Activated T-cell treated with anti-CD3 and anti-CD28 coated beads, Interleukin-2, amount 50 U/mL, for 4 hours (primary cell): ENCODE results near the gene ST3GAL3. TPM values are rescaled to one million over a fixed set of nuclear protein-coding genes. Genes with fewer than 3 reads are reported as not detected.

Experiments used
- ATAC-seq, 2 donors: fragments of 200-7000 bp; cut with Tn5 transposase; one replicate each; pipeline ENCODE4 v1.10.0; 2021
- DNase-seq: peaks from one replicate; pipeline ENCODE4 v3.0.0-alpha.2; 2020
- H3K27me3 Mint-ChIP-seq: one replicate; pipeline ENCODE4 v1.8.0; 2021; ENCODE audit warnings: low read depth, mixed read lengths
- H3K36me3 Mint-ChIP-seq: one replicate; pipeline ENCODE4 v1.8.0; 2022; ENCODE audit warnings: mixed read lengths; ENCODE audit not compliant: insufficient read depth
- H3K4me1 Mint-ChIP-seq: one replicate; pipeline ENCODE4 v1.8.0; 2021; ENCODE audit warnings: low read depth, mixed read lengths
- H3K4me3 Mint-ChIP-seq: one replicate; pipeline ENCODE4 v1.8.0; 2021; ENCODE audit warnings: mild to moderate bottlenecking, moderate library complexity, mixed read lengths
- H3K9me3 Mint-ChIP-seq: one replicate; pipeline ENCODE4 v1.8.0; 2021; ENCODE audit warnings: mixed read lengths
- total RNA-seq, 3 donors: library from RNA; stranded (reverse); gene quantifications; one replicate each; pipeline ENCODE4 v1.2.1, GENCODE V29; 2021

Gene ST3GAL3
- total RNA-seq, 3 donors from 2014 or later: 5.7 to 6.6 (median 6.3) TPM

DNA sequence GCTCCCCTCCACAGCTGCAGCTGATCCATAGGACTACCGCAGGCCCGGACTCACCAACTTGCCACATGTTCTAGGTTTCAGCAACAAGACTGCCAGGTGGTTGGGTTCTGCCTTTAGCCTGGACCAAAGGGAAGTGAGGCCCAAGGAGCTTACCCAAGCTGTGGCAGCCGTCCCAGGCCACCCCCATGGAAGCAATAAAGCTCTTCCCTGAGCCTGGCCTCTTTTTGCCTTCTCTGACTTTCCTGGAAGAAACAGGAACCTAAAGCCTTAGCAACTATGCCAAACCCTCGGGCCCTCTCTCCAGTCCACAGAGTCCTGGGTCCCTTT is 223.6 kb downstream of the ST3GAL3 start:
- no peaks in the 10 kb centered on the region for H3K9me3 Mint-ChIP-seq
- no peak overlapping the region for H3K4me3 Mint-ChIP-seq
- ATAC-seq: no peak
- peaks cover 30% of the 10 kb centered on the region for H3K27me3 Mint-ChIP-seq
- H3K4me1 Mint-ChIP-seq: peaks cover 10% of the 10 kb centered on the region
- peaks cover 2% of the 10 kb centered on the region for H3K36me3 Mint-ChIP-seq
- no peak for DNase-seq

DNA sequence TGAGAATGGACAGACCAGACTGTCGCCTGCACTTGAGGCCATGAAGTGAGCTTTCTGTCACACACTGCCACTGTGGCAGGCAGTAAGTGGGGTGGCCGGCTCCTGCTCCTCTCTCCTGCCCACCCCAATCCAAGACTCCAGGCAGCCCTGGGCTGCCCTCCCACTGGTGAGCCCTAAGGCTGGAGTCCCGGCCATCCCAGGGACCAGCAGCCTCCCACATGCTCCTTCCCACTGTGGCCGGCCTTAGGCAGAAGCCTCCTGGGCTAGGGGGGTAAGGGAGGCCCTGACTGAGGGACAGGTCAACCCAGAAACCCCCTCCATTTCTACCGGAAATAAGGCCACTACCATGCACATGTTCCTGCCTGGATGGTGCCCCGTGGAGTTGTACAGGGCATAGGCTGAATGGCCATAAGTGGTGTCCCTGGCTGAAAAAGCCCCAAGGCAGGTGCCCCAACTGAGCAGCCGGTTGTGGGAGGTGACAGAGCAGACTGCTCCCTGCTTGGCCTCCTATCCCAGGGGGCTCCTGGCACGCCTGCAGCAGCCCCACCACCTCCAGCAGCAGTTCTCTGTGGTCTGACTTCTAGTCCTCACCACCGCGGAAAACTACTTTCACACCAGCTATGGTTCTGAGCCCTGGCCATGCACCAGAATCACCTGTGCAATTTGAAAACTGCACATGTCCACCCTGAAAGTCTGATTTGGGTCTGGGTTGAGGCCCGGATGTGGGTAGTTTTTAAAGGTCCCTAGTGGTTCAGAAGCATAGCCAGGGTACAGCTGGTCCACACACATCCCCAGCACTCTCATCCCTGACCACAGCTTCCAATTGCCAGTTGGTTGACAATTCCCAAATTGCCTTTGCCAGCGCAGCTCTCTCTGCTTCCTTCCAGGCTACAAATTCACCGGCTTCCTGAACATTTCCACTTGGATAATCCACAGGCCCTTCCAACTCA is 224.7 kb downstream of the ST3GAL3 start:
- no peaks in the 10 kb centered on the region for H3K9me3 Mint-ChIP-seq
- no peak overlapping the region for H3K4me3 Mint-ChIP-seq
- DNase-seq (no peak), ATAC-seq (no peak)
- H3K27me3 Mint-ChIP-seq: peaks cover 35% of the 10 kb centered on the region
- peaks cover 10% of the 10 kb centered on the region for H3K4me1 Mint-ChIP-seq
- no peaks in the 10 kb centered on the region for H3K36me3 Mint-ChIP-seq

DNA sequence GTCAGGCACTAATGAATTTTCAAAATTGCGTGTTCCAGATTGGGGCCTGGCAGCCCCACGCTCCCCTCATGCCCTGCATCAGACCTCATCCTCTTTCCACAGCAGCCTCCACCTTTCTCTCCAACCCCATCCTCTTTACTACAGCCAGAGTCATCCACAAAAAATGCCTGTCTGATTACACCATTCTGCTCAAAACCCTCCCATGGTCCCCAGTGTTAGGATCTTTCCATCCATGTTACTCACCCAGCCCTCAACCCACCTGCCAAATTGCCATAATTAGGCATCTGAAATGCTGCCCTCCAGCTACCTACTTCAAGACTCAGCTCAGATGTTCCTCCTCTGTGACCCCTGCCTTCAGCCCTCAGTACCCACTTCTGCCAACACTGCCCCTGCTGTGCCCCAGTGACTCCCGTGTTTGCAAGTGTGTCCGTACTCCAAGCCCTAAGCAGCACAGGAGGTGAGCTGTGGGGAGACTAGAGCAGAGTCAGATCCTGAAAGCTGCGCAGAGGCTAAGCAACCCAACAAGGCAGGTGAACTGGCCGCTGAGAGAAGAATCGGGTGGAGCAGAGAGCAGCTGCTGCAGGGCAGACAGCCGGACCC is 225.6 kb downstream of the ST3GAL3 start:
- peaks cover 37% of the 10 kb centered on the region for H3K27me3 Mint-ChIP-seq
- H3K36me3 Mint-ChIP-seq: no peaks in the 10 kb centered on the region
- ATAC-seq (peak in 1 of 2 donors; percentile 10), DNase-seq (no peak)
- H3K4me1 Mint-ChIP-seq: peaks cover 10% of the 10 kb centered on the region
- no peak overlapping the region for H3K4me3 Mint-ChIP-seq
- no peaks in the 10 kb centered on the region for H3K9me3 Mint-ChIP-seq

DNA sequence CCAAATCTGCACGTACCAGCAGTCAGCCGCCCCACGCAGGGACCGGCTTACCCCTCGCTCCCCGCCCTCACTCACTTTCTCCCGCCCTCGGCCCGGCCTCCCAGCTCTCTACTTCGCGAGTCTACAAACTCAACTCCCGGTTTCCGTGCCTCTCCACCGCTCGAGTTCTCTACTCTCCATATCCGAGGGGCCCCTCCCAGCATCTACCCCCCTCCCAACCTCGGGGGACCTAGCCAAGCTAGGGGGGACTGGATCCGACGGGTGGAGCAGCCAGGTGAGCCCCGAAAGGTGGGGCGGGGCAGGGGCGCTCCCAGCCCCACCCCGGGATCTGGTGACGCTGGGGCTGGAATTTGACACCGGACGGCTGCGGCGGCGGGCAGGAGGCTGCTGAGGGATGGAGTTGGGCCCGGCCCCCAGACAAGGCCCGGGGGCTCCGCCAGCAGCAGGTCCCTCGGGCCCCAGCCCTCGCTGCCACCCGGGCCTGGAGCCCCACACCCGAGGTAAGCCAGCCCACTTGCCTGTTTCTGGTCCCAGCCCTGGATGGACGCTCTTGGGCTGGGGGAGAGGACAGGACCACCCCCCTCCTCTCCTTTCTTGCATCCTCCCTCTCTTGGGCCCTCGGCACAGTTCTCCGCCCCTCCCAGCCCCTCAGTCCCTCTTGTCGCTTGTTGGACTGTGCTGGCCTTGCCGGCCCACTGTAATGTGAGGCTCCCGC is 226.2 kb downstream of the ST3GAL3 start, which contains the start of gene ARTN:
TSS of gene ARTN (plus strand) at position 416 of the 715 bp plus-strand sequence. CDS start 1,856 bp downstream, outside the sequence.
- Mint-ChIP-seq H3K27me3 (peaks cover 37% of the 10 kb centered on the region), H3K4me3 (no peak within 1 kb of the TSS), H3K9me3 (no peaks in the 10 kb centered on the region), H3K36me3 (peaks cover 4% of the 10 kb centered on the region), H3K4me1 (peaks cover 10% of the 10 kb centered on the region)
- DNase-seq (no peak), ATAC-seq (peak in 1 of 2 donors; percentile 22)

DNA sequence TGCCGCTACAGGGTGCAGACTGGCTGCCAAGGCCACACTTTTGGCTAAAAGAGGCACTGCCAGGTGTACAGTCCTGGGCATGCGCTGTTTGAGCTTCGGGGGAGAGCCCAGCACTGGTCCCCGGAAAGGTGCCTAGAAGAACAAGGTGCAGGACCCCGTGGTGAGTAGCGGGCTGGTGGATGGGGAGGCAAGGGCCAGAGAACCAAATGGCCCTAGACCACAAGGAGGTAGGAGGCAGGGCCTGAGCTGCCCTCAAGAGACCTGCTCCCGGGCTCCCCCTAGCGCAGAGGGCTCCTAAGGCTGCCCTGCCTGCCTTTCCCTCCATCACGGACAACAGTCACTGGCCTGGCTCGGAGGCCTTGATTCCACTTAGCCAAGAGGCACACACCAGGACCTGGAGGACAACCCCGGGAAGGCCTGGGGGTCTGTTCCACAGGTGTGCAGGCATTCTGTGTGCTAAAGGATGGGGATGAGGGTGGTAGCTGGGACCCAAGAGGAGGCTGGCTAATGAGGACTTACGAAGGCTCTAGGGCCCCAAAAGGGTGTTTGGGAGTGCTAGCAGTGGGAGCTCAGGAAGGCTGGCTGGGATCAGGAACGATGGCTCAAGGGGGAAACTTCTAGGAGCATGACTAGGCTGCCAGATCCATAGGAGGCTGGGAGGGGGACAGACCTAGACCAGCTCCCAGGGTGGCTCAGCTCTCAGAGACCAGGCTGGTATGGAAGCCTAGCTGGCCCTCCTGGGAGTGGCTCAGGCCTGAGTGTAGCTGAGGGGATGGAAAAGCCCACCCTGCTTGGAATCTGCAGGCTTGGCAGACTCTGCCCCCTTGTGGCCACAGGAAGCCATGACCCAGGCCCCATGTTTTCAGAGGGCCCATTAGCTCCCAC is 227.0 kb downstream of the ST3GAL3 start:
- peaks cover 10% of the 10 kb centered on the region for H3K4me1 Mint-ChIP-seq
- peaks cover 4% of the 10 kb centered on the region for H3K36me3 Mint-ChIP-seq
- peak; percentile 50 to 61 for ATAC-seq
- DNase-seq: peak; percentile 40
- H3K4me3 Mint-ChIP-seq: no peak overlapping the region
- peaks cover 37% of the 10 kb centered on the region for H3K27me3 Mint-ChIP-seq
- H3K9me3 Mint-ChIP-seq: no peaks in the 10 kb centered on the region

DNA sequence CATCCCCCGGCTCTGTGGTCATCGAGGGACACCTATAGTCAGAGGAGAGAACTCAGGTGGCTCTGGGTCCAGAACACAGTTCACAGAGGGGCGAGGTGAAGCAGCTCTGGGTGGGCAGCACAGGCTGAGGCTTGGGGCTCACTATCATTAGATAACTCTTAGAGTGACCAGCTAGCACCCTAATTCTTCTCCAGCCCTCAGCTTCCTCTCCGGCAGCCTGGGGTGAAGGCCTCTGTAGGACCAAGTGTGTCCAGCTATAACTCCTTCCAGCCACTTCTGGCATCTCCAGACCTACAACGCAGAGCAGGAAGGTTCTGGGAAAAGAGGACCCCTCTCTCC is 227.6 kb downstream of the ST3GAL3 start:
- no peaks in the 10 kb centered on the region for H3K9me3 Mint-ChIP-seq
- H3K4me1 Mint-ChIP-seq: peaks cover 12% of the 10 kb centered on the region
- peaks cover 37% of the 10 kb centered on the region for H3K27me3 Mint-ChIP-seq
- DNase-seq: no peak
- peaks cover 9% of the 10 kb centered on the region for H3K36me3 Mint-ChIP-seq
- no peak overlapping the region for H3K4me3 Mint-ChIP-seq
- no peak for ATAC-seq

DNA sequence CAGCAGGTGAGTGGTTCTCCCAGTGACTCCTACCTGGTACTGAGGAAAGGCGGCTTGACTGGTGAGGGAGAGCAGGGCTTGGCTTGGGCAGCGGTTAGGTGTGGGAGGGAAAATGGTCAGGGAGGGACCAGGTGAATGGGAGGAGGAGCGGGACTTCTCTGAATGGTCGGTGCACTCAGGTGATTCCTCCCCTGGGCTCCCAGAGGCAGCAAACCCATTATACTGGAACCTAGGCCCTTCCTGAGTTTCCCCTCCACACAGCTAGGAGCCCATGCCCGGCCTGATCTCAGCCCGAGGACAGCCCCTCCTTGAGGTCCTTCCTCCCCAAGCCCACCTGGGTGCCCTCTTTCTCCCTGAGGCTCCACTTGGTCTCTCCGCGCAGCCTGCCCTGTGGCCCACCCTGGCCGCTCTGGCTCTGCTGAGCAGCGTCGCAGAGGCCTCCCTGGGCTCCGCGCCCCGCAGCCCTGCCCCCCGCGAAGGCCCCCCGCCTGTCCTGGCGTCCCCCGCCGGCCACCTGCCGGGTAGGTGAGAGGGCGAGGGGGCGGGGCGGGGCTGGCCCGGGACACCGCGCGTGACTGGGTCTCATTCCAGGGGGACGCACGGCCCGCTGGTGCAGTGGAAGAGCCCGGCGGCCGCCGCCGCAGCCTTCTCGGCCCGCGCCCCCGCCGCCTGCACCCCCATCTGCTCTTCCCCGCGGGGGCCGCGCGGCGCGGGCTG is 228.5 kb downstream of the ST3GAL3 start:
- Mint-ChIP-seq H3K9me3 (no peaks in the 10 kb centered on the region), H3K27me3 (peaks cover 37% of the 10 kb centered on the region), H3K4me3 (no peak overlapping the region), H3K36me3 (peaks cover 11% of the 10 kb centered on the region), H3K4me1 (peaks cover 12% of the 10 kb centered on the region)
- ATAC-seq (peak in 1 of 2 donors; percentile 6), DNase-seq (no peak)

DNA sequence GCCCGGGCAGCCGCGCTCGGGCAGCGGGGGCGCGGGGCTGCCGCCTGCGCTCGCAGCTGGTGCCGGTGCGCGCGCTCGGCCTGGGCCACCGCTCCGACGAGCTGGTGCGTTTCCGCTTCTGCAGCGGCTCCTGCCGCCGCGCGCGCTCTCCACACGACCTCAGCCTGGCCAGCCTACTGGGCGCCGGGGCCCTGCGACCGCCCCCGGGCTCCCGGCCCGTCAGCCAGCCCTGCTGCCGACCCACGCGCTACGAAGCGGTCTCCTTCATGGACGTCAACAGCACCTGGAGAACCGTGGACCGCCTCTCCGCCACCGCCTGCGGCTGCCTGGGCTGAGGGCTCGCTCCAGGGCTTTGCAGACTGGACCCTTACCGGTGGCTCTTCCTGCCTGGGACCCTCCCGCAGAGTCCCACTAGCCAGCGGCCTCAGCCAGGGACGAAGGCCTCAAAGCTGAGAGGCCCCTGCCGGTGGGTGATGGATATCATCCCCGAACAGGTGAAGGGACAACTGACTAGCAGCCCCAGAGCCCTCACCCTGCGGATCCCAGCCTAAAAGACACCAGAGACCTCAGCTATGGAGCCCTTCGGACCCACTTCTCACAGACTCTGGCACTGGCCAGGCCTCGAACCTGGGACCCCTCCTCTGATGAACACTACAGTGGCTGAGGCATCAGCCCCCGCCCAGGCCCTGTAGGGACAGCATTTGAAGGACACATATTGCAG is 229.3 kb downstream of the ST3GAL3 start:
- DNase-seq (no peak), ATAC-seq (peak; percentile 27 to 59)
- Mint-ChIP-seq H3K4me3 (peak overlapping the region; percentile 67), H3K36me3 (peaks cover 11% of the 10 kb centered on the region), H3K4me1 (peaks cover 12% of the 10 kb centered on the region), H3K27me3 (peaks cover 37% of the 10 kb centered on the region), H3K9me3 (no peaks in the 10 kb centered on the region)

DNA sequence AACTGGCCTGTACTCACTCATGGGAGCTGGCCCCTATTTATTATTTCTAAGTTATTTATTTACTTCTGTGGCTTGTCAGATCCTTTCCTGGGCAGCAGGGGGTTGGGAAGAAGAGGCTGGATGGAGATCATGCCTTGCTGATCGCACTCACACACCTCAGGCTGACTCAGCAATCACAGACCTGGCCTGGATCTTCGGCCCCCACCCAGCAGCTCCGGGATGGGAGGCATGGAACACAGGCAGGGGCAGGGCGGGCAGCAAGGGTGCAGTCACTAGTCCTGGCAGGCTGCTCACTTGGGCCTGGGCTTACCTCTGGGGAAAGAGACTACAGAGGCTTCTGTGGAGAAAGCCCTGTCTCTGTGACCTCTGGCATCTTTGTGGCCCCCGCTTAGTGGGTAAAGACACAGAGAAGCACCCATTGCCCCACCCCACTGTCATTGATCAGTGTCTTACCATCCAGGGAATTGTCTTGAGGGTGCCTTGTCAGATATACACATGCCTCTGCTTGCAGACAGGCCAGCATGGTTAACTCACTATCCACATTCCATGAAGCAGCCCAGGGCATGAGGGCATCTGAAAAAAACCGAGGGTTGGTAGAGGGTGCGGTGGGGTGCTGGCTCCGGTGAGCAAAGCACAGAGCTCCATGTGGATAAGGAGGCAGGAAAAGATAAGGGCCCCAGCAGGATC is 230.0 kb downstream of the ST3GAL3 start:
- no peaks in the 10 kb centered on the region for H3K9me3 Mint-ChIP-seq
- H3K4me1 Mint-ChIP-seq: peaks cover 12% of the 10 kb centered on the region
- DNase-seq (no peak), ATAC-seq (no peak)
- peaks cover 13% of the 10 kb centered on the region for H3K36me3 Mint-ChIP-seq
- H3K27me3 Mint-ChIP-seq: peaks cover 37% of the 10 kb centered on the region
- no peak overlapping the region for H3K4me3 Mint-ChIP-seq

DNA sequence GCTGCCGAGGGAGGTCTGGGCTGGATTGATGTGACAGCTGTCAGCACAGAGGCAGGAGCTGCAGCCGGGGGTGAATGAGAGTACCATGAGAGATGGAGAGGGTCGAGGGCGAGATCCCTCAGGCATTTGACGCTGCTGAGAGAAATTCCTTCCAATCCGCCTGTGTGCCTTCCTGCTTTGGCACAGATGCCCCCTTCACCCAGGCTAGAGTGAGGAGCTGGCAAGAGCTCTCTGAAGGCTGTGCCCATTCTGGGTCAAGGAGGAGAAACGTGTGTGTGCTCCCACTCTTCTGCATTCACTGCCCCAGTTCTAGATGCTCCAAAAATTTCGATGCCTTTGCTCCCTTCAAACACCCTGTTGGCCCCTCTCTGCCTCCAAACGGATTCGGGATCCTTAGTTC is 231.0 kb downstream of the ST3GAL3 start:
- ATAC-seq (no peak), DNase-seq (no peak)
- no peaks in the 10 kb centered on the region for H3K9me3 Mint-ChIP-seq
- H3K27me3 Mint-ChIP-seq: peaks cover 30% of the 10 kb centered on the region
- H3K4me3 Mint-ChIP-seq: no peak overlapping the region
- H3K36me3 Mint-ChIP-seq: peaks cover 19% of the 10 kb centered on the region
- peaks cover 15% of the 10 kb centered on the region for H3K4me1 Mint-ChIP-seq

DNA sequence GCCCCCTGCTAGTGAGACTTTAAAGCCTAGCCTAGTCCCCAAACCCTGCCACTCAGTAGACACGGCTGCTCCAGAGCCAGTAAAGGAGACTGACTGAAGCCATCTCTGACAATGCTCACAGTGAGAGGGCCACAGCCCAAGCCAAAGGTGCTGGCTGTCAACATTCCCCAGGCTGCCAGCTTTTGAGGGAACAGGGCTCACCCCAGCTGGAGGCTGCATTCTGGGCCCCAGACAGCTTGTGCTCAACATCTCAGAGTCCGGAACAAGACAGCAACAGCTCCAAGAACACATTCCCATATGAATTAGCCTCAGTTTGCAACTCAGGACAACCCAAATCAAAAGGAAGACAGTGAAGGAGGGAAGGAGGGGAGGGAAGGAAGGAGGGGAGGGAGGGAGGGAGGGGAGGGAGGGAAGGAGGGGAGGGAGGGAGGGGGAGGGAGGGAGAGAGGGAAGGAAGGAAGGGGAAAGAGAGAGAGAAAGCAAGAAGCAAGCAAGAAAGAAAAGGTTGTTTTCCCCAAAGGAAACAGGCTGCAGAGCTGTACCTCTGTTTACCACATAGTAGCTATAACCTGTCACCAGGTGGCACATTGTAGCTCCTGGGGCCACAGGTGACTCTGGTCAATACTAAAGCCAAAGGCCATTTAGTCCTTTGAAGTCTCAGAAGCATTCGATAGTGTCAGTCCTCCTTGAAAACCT is 231.7 kb downstream of the ST3GAL3 start:
- Mint-ChIP-seq H3K9me3 (no peaks in the 10 kb centered on the region), H3K4me3 (no peak overlapping the region), H3K27me3 (peaks cover 26% of the 10 kb centered on the region)

DNA sequence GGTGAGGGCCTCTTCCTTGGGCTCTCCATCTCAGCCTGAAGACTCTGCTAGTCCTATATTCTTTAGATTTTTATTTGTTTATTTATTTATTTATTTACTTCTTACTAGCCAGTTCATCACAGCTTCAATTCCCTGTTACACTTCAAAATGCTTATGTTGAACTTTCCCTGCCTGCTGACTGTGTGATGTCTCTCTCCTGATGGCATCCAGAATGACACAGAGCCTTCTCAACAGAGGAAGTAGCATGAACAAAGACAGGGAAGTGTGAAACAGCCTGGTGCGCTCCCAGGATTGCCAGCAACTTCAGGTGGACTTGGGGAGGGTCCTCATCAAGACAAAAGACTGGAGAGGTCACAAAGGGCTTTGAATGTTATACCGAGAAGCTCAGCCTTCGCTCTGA is 235.1 kb downstream of the ST3GAL3 start:
- no peaks in the 10 kb centered on the region for H3K27me3 Mint-ChIP-seq
- no peaks in the 10 kb centered on the region for H3K9me3 Mint-ChIP-seq
- H3K4me3 Mint-ChIP-seq: no peak overlapping the region
- H3K4me1 Mint-ChIP-seq: peaks cover 27% of the 10 kb centered on the region
- ATAC-seq: no peak
- H3K36me3 Mint-ChIP-seq: peaks cover 21% of the 10 kb centered on the region
- no peak for DNase-seq

More for the DNA sequence above, 231.7 kb downstream of the ST3GAL3 start:
- Mint-ChIP-seq H3K4me1 (peaks cover 12% of the 10 kb centered on the region), H3K36me3 (peaks cover 19% of the 10 kb centered on the region)
- DNase-seq (no peak), ATAC-seq (no peak)
